SU-DHL-6 (cell line): ENCODE measurements around the gene FRMD1.

Source experiments
- H2AFZ ChIP-seq: fragments of 200-600 bp; sonication (generic); 2 replicates; pipeline ENCODE4 v1.6.1; 2014; ENCODE audit warnings: low read depth, mild to moderate bottlenecking, moderate library complexity, mixed read lengths, antibody characterized with exemption, low read length; ENCODE audit not compliant: severe bottlenecking
- H3F3A ChIP-seq: fragments of 200-600 bp; shearing (Covaris generic); 2 replicates; pipeline ENCODE4 v1.6.0; 2016; ENCODE audit warnings: antibody characterized with exemption, mild to moderate bottlenecking; ENCODE audit not compliant: insufficient read depth
- H3K27ac ChIP-seq: fragments of 200-600 bp; sonication (generic); 2 replicates; pipeline ENCODE4 v1.5.1; 2016; ENCODE audit warnings: low read depth, mild to moderate bottlenecking, low read length, moderate library complexity, mixed read lengths
- H3K27me3 ChIP-seq: fragments of 200-600 bp; sonication (generic), shearing (Covaris generic); 2 replicates; pipeline ENCODE4 v1.6.0; 2014; ENCODE audit warnings: mild to moderate bottlenecking, low read length
- H3K36me3 ChIP-seq: fragments of 200-600 bp; sonication (generic); 2 replicates; pipeline ENCODE4 v1.6.1; 2014; ENCODE audit warnings: mild to moderate bottlenecking, low read length, mixed read lengths
- H3K4me2 ChIP-seq: fragments of 300-600, 200-600 bp; shearing (Covaris generic), sonication (generic); 2 replicates; pipeline ENCODE4 v1.6.0; 2014; ENCODE audit warnings: low read length, low read depth, mild to moderate bottlenecking; ENCODE audit not compliant: poor library complexity, severe bottlenecking
- H3K4me3 ChIP-seq: fragments of 200-600 bp; sonication (generic); 2 replicates; pipeline ENCODE4 v1.5.1; 2014; ENCODE audit warnings: antibody characterized with exemption, low read length, mild to moderate bottlenecking, mixed read lengths; ENCODE audit not compliant: insufficient read depth, poor library complexity, severe bottlenecking
- H3K79me2 ChIP-seq: fragments of 200-600 bp; sonication (generic); 2 replicates; pipeline ENCODE4 v1.6.1; 2014; ENCODE audit warnings: mild to moderate bottlenecking, low read length, moderate library complexity; ENCODE audit not compliant: insufficient read depth
- H3K9ac ChIP-seq: fragments of 200-600 bp; sonication (generic); 2 replicates; pipeline ENCODE4 v1.7.0; 2014; ENCODE audit warnings: mild to moderate bottlenecking, low read length
- H3K9me2 ChIP-seq: fragments of 200-600 bp; sonication (generic); replicated peaks from 2 replicates; pipeline ENCODE4 v1.6.1; 2014; ENCODE audit warnings: low read length; ENCODE audit not compliant: insufficient read depth
- H3K9me3 ChIP-seq: fragments of 200-600 bp; sonication (generic); 2 replicates; pipeline ENCODE4 v1.6.1; 2014; ENCODE audit warnings: low read length, mixed read lengths; ENCODE audit not compliant: insufficient read depth
- H4K20me1 ChIP-seq: fragments of 200-600 bp; sonication (generic); 2 replicates; pipeline ENCODE4 v1.6.1; 2014; ENCODE audit warnings: low read depth, mild to moderate bottlenecking, antibody characterized with exemption, low read length, moderate library complexity, mixed read lengths
- CTCF ChIP-seq: fragments of 200-600 bp; sonication (generic); IDR thresholded peaks from one replicate; pipeline ENCODE4 v1.5.1; 2017; ENCODE audit warnings: antibody characterized with exemption, mild to moderate bottlenecking, low read length, moderate library complexity; ENCODE audit not compliant: insufficient read depth, poor library complexity, severe bottlenecking
- EZH2phosphoT487 ChIP-seq: fragments of 200-600 bp; sonication (generic), shearing (Covaris generic); conservative IDR thresholded peaks from 2 replicates; pipeline ENCODE4 v1.6.1; 2018; ENCODE audit warnings: mild to moderate bottlenecking, antibody characterized with exemption, low read length, moderate library complexity, mixed read lengths

Gene FRMD1

GRCh38 chr6:168086616-168087015 is 7.6 kb upstream of the FRMD1 start:
- Histone ChIP-seq H3K36me3 (no peaks in the 10 kb centered on the region), H4K20me1 (no peaks in the 10 kb centered on the region), H3K27me3 (no peaks in the 10 kb centered on the region), H3K9me3 (no peaks in the 10 kb centered on the region), H3K79me2 (no peaks in the 10 kb centered on the region), H3F3A (no peaks in the 10 kb centered on the region), H3K4me3 (no peak overlapping the region), H3K27ac (no peak overlapping the region), H3K9me2 (no peaks in the 10 kb centered on the region), H2AFZ (no peak overlapping the region), H3K4me2 (no peak overlapping the region), H3K9ac (no peak overlapping the region)
- TF ChIP-seq EZH2phosphoT487 (no peak), CTCF (no peak)

GRCh38 chr6:168086066-168086465 is 7.1 kb upstream of the FRMD1 start:
- H3K79me2 ChIP-seq = no peaks in the 10 kb centered on the region
- no peaks in the 10 kb centered on the region for H3K36me3 ChIP-seq
- no peaks in the 10 kb centered on the region for H3F3A ChIP-seq
- H3K9me3 ChIP-seq = no peaks in the 10 kb centered on the region
- H3K4me3 ChIP-seq = no peak overlapping the region
- no peak overlapping the region for H3K4me2 ChIP-seq
- H3K9ac ChIP-seq = no peak overlapping the region
- no peaks in the 10 kb centered on the region for H3K27me3 ChIP-seq
- TF ChIP-seq EZH2phosphoT487 (no peak), CTCF (no peak)
- H3K9me2 ChIP-seq = no peaks in the 10 kb centered on the region
- H3K27ac ChIP-seq = no peak overlapping the region
- H4K20me1 ChIP-seq = no peaks in the 10 kb centered on the region
- no peak overlapping the region for H2AFZ ChIP-seq

GRCh38 chr6:168084465-168085160 is 5.6 kb upstream of the FRMD1 start:
- Histone ChIP-seq H3K4me3 (no peak overlapping the region), H3K4me2 (no peak overlapping the region), H2AFZ (no peak overlapping the region), H3K9me3 (no peaks in the 10 kb centered on the region), H3K27ac (no peak overlapping the region), H4K20me1 (no peaks in the 10 kb centered on the region), H3K27me3 (no peaks in the 10 kb centered on the region), H3K9me2 (no peaks in the 10 kb centered on the region), H3K9ac (no peak overlapping the region), H3K79me2 (no peaks in the 10 kb centered on the region), H3K36me3 (no peaks in the 10 kb centered on the region), H3F3A (no peaks in the 10 kb centered on the region)
- TF ChIP-seq CTCF (no peak), EZH2phosphoT487 (no peak)
